ENCODE measurements around the gene ACTL10. TPM values are rescaled to one million over a fixed set of nuclear protein-coding genes. Genes with fewer than 3 reads are reported as not detected.

ACTL10 gene
- total RNA-seq, 1 donor from 2014 or later: 26.3 TPM

DNA sequence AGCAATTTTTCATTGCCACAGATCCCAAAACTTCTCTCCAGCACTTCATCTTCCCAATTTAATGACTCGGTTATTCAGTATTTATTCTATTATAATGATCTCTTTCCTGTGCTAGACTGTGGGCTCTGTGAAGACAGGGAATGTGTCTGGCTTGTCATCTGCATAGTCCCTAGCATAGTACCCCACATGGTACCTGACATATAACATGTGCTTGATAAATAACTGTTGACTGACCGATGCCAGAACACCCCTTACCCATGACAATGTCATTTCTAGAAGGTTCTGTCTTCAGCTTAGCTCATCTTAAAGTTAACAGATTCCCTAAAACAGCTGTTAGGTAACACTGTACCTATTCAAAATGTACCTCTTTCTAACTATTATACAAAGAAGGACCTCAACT lies 49.8 kb downstream of the ACTL10 start:
- no peak for DNase-seq (ENCODE audit: low spot score in 2 of 2)
- peaks cover 3 to 7% of the 10 kb centered on the region in 2 donors for H3K4me1 ChIP-seq
- intact Hi-C loops (cut with DNase I): no loop called here
- no peak overlapping the region for H3K27ac ChIP-seq
- H3K36me3 ChIP-seq: peaks cover 10 to 31% of the 10 kb centered on the region in 2 donors
- H3K27me3 ChIP-seq: no peaks in the 10 kb centered on the region
- no peaks in the 10 kb centered on the region for H3K9me3 ChIP-seq
- TF ChIP-seq, protein P1, sequence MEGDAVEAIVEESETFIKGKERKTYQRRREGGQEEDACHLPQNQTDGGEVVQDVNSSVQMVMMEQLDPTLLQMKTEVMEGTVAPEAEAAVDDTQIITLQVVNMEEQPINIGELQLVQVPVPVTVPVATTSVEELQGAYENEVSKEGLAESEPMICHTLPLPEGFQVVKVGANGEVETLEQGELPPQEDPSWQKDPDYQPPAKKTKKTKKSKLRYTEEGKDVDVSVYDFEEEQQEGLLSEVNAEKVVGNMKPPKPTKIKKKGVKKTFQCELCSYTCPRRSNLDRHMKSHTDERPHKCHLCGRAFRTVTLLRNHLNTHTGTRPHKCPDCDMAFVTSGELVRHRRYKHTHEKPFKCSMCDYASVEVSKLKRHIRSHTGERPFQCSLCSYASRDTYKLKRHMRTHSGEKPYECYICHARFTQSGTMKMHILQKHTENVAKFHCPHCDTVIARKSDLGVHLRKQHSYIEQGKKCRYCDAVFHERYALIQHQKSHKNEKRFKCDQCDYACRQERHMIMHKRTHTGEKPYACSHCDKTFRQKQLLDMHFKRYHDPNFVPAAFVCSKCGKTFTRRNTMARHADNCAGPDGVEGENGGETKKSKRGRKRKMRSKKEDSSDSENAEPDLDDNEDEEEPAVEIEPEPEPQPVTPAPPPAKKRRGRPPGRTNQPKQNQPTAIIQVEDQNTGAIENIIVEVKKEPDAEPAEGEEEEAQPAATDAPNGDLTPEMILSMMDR (IDR thresholded peaks at IDR 0.05): no peak
- H3K4me3 ChIP-seq: no peak overlapping the region

Other genes starting within 250 kb of the ACTL10 start
- 108 TPM for gene SNTA1, start 223.2 kb upstream of the ACTL10 start, total RNA-seq
- gene CBFA2T2, start 176.8 kb upstream of the ACTL10 start, total RNA-seq: 22.4 TPM
- not detected for gene C20orf144, start 4.6 kb upstream of the ACTL10 start, total RNA-seq
- 21.3 TPM for gene NECAB3, start 7.5 kb downstream of the ACTL10 start, total RNA-seq
- gene E2F1, start 19.4 kb downstream of the ACTL10 start, total RNA-seq: 0.53 TPM
- gene PXMP4, start 53.4 kb downstream of the ACTL10 start, total RNA-seq: 38.0 TPM
- 4.5 TPM for gene ZNF341, start 65.1 kb downstream of the ACTL10 start, total RNA-seq
- gene CHMP4B, start 144.4 kb downstream of the ACTL10 start, total RNA-seq: 42.8 TPM

Measured in ascending aorta (tissue), 2 donors.